GM18951 (cell line): ENCODE measurements around the gene TMEM266.
"Not testable (repeated sequence)": the region's sequence is repeated elsewhere in the genome, so short reads cannot be mapped to it uniquely, and the experiment has no call there.

Experiments
- POLR2A ChIP-seq: IDR thresholded peaks from 4 replicates; pipeline ENCODE4 v1.6.1; 2011; ENCODE audit warnings: mild to moderate bottlenecking; ENCODE audit not compliant: insufficient read length, insufficient read depth; ENCODE audit errors: extremely low read depth
- in situ Hi-C: fragments of 300-500 bp; cut with MboI; formaldehyde crosslinking; loops from one replicate; pipeline ENCODE4 v1.12.0; 2022; ENCODE audit warnings: low sequenced_read_pairs, mixed read lengths, inconsistent platforms; ENCODE audit not compliant: unreplicated experiment

The TMEM266 gene

DNA sequence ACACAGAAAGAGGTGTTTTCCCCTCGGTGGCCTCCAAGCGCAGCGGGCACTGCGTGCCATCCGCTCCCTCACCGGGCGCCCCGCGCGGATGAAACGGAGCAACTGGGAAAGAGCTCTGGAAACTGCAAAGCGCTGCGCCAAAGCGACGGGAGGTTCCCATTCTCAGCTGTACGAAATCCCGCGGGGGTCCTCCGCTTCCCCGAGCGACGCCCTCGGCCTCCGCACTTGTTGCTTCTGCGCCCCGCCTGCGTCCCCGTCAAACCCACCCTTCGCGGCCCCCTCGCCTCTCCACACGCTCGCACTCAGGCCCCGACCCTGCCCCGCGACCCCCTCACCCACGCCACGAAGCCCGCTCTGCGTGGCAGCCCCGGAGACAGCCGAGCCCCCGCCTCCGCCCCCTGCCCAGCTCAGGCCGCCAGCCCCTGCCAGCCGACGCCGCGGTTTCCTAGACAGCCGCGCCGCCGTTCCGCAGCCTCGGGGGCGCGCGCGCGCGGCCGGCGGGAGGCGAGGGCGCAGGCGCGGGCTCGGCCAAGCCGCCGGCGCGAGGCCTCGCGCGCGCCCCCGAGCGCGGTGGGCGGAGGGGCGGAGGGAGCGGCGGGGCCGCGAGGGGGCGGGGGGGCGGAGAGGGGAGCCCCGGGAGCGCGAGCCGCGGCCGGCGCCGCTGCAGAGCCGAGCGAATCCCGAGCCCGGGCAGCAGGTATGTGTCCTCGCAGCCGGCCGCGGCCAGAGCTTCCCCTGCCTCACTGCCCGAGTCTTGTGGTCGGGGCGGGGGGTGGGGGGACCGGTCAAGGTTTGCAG, at the start of gene TMEM266:
Gene TMEM266 (plus strand): TSS at position 666 of the 798 bp plus-strand sequence. CDS start 74,279 bp downstream, outside the sequence.
- in situ Hi-C loops, result no loop called here
- no peak for TF ChIP-seq POLR2A

DNA sequence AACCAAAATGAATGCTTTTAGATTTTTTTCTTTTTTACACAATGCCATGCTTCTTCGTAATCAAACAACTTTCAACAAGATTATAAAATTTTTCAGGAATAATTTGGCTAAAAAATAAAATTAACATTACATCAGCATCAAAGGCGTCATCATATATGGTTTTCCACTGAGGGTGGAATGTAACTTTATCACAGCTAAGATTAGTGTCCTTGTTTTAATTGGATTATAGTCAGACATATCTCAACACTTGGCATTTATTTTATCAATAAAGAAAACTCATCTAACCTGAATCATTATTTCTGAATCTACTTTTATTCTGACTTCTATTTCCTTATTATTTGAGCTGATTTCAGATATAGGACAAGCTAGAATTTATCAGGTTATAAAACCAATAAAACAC, 49.2 kb upstream of the TMEM266 start:
- in situ Hi-C loops, result no loop called here
- TF ChIP-seq POLR2A, result no peak

- in situ Hi-C loops, result no loop called here
- no peak for TF ChIP-seq POLR2A
Measured at GRCh38 chr15:76011627-76012551, 47.9 kb upstream of the TMEM266 start, which contains the start of gene NRG4. Gene NRG4 (minus strand): TSS chr15:76012424. CDS start chr15:76011230, 1,194 bp downstream.

DNA sequence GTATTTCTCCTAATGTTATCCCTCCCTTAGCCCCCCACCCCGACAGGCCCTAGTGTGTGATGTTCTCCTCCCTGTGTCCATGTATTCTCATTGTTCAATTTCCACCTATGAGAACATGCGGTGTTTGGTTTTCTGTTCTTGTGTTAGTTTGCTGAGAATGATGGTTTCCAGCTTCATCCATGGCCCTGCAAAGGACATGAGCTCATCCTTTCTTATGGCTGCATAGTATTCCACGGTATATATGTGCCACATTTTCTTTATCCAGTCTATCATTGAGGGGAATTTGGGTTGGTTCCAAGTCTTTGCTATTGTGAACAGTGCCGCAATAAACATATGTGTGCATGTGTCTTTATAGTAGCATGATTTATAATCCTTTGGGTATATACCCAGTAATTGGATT, 46.3 kb upstream of the TMEM266 start:
- in situ Hi-C loops, result not testable (repeated sequence)

DNA sequence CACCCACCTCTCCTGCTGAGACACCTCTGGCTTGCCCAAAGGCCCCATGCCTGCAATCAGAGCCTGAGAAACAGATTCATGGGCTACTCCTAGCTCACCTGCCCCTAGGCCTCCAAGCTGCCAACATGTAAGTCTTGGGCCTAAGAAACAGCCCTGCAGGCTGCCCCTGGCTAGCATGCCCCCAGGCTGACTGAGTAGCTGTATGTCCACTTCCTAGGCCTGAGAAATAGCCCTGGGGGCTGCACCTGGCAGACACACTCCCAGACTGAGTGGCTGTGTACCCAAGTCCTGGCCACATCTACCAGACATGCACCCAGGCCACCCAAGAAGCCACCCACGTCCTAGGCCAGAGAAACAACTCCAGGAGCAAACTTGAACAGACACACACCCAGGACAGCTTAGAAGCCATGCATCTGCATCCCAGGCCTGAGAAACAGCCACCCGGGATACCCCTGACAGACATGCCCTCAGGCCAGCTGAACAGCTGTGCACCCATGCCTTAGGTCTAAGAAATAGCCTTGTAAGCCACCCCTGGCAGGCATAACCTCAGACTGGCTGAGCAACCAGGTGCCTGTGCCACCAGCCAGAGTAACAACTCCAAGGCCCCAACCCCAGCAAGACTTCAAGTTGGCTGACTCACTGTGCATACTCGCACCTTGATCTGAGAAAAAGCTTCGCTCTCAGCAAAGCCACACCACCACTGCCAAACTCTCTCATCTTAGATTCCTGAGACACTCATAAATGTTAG, 35.6 kb upstream of the TMEM266 start:
- no peak for TF ChIP-seq POLR2A
- in situ Hi-C loops, result no loop called here

DNA sequence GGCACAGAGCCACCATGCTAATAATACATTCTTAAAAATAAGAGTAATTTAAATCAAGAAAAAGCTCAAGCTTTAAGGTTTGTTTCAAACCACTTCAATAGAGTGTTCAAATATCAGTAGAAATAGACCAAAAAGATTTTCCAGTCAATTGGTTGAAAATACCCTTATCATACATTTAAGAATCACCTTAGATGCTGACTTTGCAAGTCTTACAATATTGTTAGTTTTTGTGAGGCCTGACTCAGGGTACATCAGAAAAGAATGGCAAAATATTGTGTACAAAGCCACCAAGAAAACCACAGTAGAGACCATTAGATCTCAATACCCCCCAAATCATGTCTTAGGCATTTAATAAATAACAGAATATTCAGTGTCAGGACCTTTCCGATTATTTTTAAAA, 27.7 kb upstream of the TMEM266 start:
- in situ Hi-C loops, result no loop called here
- no peak for TF ChIP-seq POLR2A

- TF ChIP-seq POLR2A, result no peak
- in situ Hi-C loops, result no loop called here
Measured at GRCh38 chr15:76033438-76033837, 26.3 kb upstream of the TMEM266 start.

GRCh38 chr15:76034111-76034510, 25.7 kb upstream of the TMEM266 start:
- TF ChIP-seq POLR2A, result no peak
- in situ Hi-C loops, result no loop called here

- in situ Hi-C loops, result no loop called here
- no peak for TF ChIP-seq POLR2A
Measured at GRCh38 chr15:76035593-76035992, 24.2 kb upstream of the TMEM266 start.

- TF ChIP-seq POLR2A, result no peak
- in situ Hi-C loops, result no loop called here
Measured at GRCh38 chr15:76038512-76038911, 21.3 kb upstream of the TMEM266 start.

DNA sequence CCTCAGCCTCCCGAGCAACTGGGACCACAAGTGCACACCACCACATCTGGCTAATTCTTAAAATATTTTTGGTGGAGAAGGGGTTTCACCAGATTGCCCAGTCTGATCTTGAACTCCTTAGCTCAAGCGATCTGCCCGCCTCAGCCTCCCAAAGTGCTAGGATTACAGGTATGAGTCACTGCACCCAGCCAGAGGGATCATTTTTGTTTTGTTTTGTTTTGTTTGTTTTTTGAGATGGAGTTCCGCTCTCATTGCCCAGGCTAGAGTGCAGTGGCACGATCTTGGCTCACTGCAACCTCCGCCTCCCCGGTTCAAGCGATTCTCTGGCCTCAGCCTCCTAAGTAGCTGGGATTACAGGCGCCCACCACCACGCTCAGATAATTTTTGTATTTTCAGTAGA, 5.6 kb upstream of the TMEM266 start:
- in situ Hi-C loops, result not testable (repeated sequence)

GRCh38 chr15:76056931-76057330, 2.9 kb upstream of the TMEM266 start:
- in situ Hi-C loops, result no loop called here
- TF ChIP-seq POLR2A, result no peak

- no peak for TF ChIP-seq POLR2A
- in situ Hi-C loops, result no loop called here
Measured at GRCh38 chr15:76057332-76058000, 2.3 kb upstream of the TMEM266 start.
